ENCODE results near the gene FAM171A2.
A peak's percentile ranks its signal among the peaks of the same experiment; 100 is the strongest.

Gene FAM171A2

GRCh38 chr17:44389281-44389680, 25.6 kb upstream of the FAM171A2 start, which contains the start of gene ITGA2B:
TSS of gene ITGA2B (minus strand) at chr17:44389649. CDS start at chr17:44389473, 176 bp downstream.
- no peaks in the 10 kb centered on the region for H3K36me3 Mint-ChIP-seq
- H3K4me1 Mint-ChIP-seq = peaks cover 14% of the 10 kb centered on the region
- no peak within 1 kb of the TSS for H3K4me3 Mint-ChIP-seq
- H3K9me3 Mint-ChIP-seq = no peaks in the 10 kb centered on the region
- no peak for DNase-seq
- H3K27ac Mint-ChIP-seq = no peak within 1 kb of the TSS
- H3K27me3 Mint-ChIP-seq = peaks cover 47% of the 10 kb centered on the region
- CTCF ChIA-PET = interaction anchor here (1.4 to 1.5 kb wide), 2 partner anchors 13 to 58 kb away, joined by 3 read pairs; no protein-coding TSS in a partner anchor

- no peaks in the 10 kb centered on the region for H3K36me3 Mint-ChIP-seq
- peaks cover 15% of the 10 kb centered on the region for H3K4me1 Mint-ChIP-seq
- H3K9me3 Mint-ChIP-seq = no peaks in the 10 kb centered on the region
- CTCF ChIA-PET = interaction anchor here (0.6 kb wide), 1 partner anchor 178 kb away, joined by 3 read pairs; no protein-coding TSS in a partner anchor
- H3K4me3 Mint-ChIP-seq = no peak overlapping the region
- H3K27me3 Mint-ChIP-seq = peaks cover 62% of the 10 kb centered on the region
- H3K27ac Mint-ChIP-seq = no peak overlapping the region
- DNase-seq = no peak
Measured at GRCh38 chr17:44387804-44388203, 24.2 kb upstream of the FAM171A2 start.

- Mint-ChIP-seq H3K27ac (no peak overlapping the region), H3K27me3 (peaks cover 77% of the 10 kb centered on the region), H3K9me3 (no peaks in the 10 kb centered on the region), H3K4me3 (peak overlapping the region; percentile 69), H3K4me1 (peaks cover 15% of the 10 kb centered on the region), H3K36me3 (no peaks in the 10 kb centered on the region)
- CTCF ChIA-PET = interaction anchor here (2.2 kb wide), 1 partner anchor 137 kb away, joined by 12 read pairs; no protein-coding TSS in a partner anchor
- DNase-seq = no peak
Measured at GRCh38 chr17:44386182-44386525, 22.5 kb upstream of the FAM171A2 start.

- peaks cover 83% of the 10 kb centered on the region for H3K27me3 Mint-ChIP-seq
- H3K36me3 Mint-ChIP-seq = no peaks in the 10 kb centered on the region
- peaks cover 15% of the 10 kb centered on the region for H3K4me1 Mint-ChIP-seq
- CTCF ChIA-PET = interaction anchor here (1.3 to 2.2 kb wide), 2 partner anchors 10 to 138 kb away, joined by 3 to 12 read pairs; no protein-coding TSS in a partner anchor
- H3K27ac Mint-ChIP-seq = no peak overlapping the region
- no peaks in the 10 kb centered on the region for H3K9me3 Mint-ChIP-seq
- H3K4me3 Mint-ChIP-seq = peak overlapping the region; percentile 69
- peak; percentile 91 for DNase-seq
Measured at GRCh38 chr17:44385287-44386181, 21.9 kb upstream of the FAM171A2 start.

GRCh38 chr17:44384823-44385286, 21.2 kb upstream of the FAM171A2 start:
- Mint-ChIP-seq H3K36me3 (no peaks in the 10 kb centered on the region), H3K4me3 (peak overlapping the region; percentile 69), H3K27ac (no peak overlapping the region), H3K4me1 (peaks cover 15% of the 10 kb centered on the region), H3K9me3 (no peaks in the 10 kb centered on the region), H3K27me3 (peaks cover 87% of the 10 kb centered on the region)
- no peak for DNase-seq
- CTCF ChIA-PET = interaction anchor here (1.3 to 2.2 kb wide), 2 partner anchors 9 to 138 kb away, joined by 3 to 12 read pairs; no protein-coding TSS in a partner anchor

GRCh38 chr17:44384281-44384822, 20.7 kb upstream of the FAM171A2 start:
- H3K36me3 Mint-ChIP-seq = no peaks in the 10 kb centered on the region

GRCh38 chr17:44383861-44384260, 20.2 kb upstream of the FAM171A2 start:
- Mint-ChIP-seq H3K36me3 (no peaks in the 10 kb centered on the region), H3K27me3 (peaks cover 77% of the 10 kb centered on the region), H3K9me3 (no peaks in the 10 kb centered on the region), H3K4me3 (no peak overlapping the region), H3K27ac (no peak overlapping the region), H3K4me1 (peaks cover 9% of the 10 kb centered on the region)
- DNase-seq = no peak
- CTCF ChIA-PET = no interaction called here

More at GRCh38 chr17:44384281-44384822, 20.7 kb upstream of the FAM171A2 start:
- no peak for DNase-seq
- Mint-ChIP-seq H3K4me1 (peaks cover 11% of the 10 kb centered on the region), H3K27ac (no peak overlapping the region), H3K27me3 (peaks cover 82% of the 10 kb centered on the region), H3K9me3 (no peaks in the 10 kb centered on the region), H3K4me3 (peak overlapping the region; percentile 50)
- CTCF ChIA-PET = interaction anchor here (1.3 to 2.2 kb wide), 2 partner anchors 8 to 139 kb away, joined by 3 to 12 read pairs; no protein-coding TSS in a partner anchor

- Mint-ChIP-seq H3K9me3 (no peaks in the 10 kb centered on the region), H3K27me3 (peaks cover 80% of the 10 kb centered on the region), H3K4me3 (no peak overlapping the region), H3K27ac (no peak overlapping the region), H3K4me1 (peaks cover 9% of the 10 kb centered on the region), H3K36me3 (no peaks in the 10 kb centered on the region)
- no peak for DNase-seq
- CTCF ChIA-PET = no interaction called here
Measured at GRCh38 chr17:44383363-44383762, 19.7 kb upstream of the FAM171A2 start.

- CTCF ChIA-PET = no interaction called here
- H3K4me1 Mint-ChIP-seq = peaks cover 9% of the 10 kb centered on the region
- no peaks in the 10 kb centered on the region for H3K9me3 Mint-ChIP-seq
- no peaks in the 10 kb centered on the region for H3K36me3 Mint-ChIP-seq
- H3K27me3 Mint-ChIP-seq = peaks cover 80% of the 10 kb centered on the region
- no peak for DNase-seq
- no peak overlapping the region for H3K27ac Mint-ChIP-seq
- no peak overlapping the region for H3K4me3 Mint-ChIP-seq
Measured at GRCh38 chr17:44382917-44383316, 19.3 kb upstream of the FAM171A2 start.

- Mint-ChIP-seq H3K4me3 (no peak overlapping the region), H3K4me1 (peaks cover 9% of the 10 kb centered on the region), H3K9me3 (no peaks in the 10 kb centered on the region), H3K36me3 (no peaks in the 10 kb centered on the region), H3K27me3 (peaks cover 77% of the 10 kb centered on the region), H3K27ac (no peak overlapping the region)
- DNase-seq = no peak
- CTCF ChIA-PET = no interaction called here
Measured at GRCh38 chr17:44381810-44382305, 18.2 kb upstream of the FAM171A2 start.

GRCh38 chr17:44380767-44381166, 17.1 kb upstream of the FAM171A2 start:
- H3K27ac Mint-ChIP-seq = no peak overlapping the region
- no peaks in the 10 kb centered on the region for H3K9me3 Mint-ChIP-seq
- H3K4me1 Mint-ChIP-seq = peaks cover 6% of the 10 kb centered on the region
- no peaks in the 10 kb centered on the region for H3K36me3 Mint-ChIP-seq
- peaks cover 75% of the 10 kb centered on the region for H3K27me3 Mint-ChIP-seq
- no peak overlapping the region for H3K4me3 Mint-ChIP-seq
- no peak for DNase-seq
- CTCF ChIA-PET = no interaction called here

GRCh38 chr17:44379887-44380286, 16.2 kb upstream of the FAM171A2 start:
- Mint-ChIP-seq H3K4me3 (no peak overlapping the region), H3K9me3 (no peaks in the 10 kb centered on the region)
- CTCF ChIA-PET = no interaction called here

GRCh38 chr17:44378171-44378705, 14.6 kb upstream of the FAM171A2 start:
- H3K4me3 Mint-ChIP-seq = no peak overlapping the region
- no peaks in the 10 kb centered on the region for H3K9me3 Mint-ChIP-seq
- H3K27me3 Mint-ChIP-seq = peaks cover 70% of the 10 kb centered on the region
- H3K4me1 Mint-ChIP-seq = no peaks in the 10 kb centered on the region
- no peak for DNase-seq
- H3K36me3 Mint-ChIP-seq = no peaks in the 10 kb centered on the region
- CTCF ChIA-PET = no interaction called here
- no peak overlapping the region for H3K27ac Mint-ChIP-seq

More at GRCh38 chr17:44379887-44380286, 16.2 kb upstream of the FAM171A2 start:
- peaks cover 71% of the 10 kb centered on the region for H3K27me3 Mint-ChIP-seq
- no peak overlapping the region for H3K27ac Mint-ChIP-seq
- H3K4me1 Mint-ChIP-seq = peaks cover 5% of the 10 kb centered on the region
- H3K36me3 Mint-ChIP-seq = no peaks in the 10 kb centered on the region
- DNase-seq = no peak

GRCh38 chr17:44376779-44377178, 13.1 kb upstream of the FAM171A2 start:
- no peak overlapping the region for H3K27ac Mint-ChIP-seq
- H3K9me3 Mint-ChIP-seq = no peaks in the 10 kb centered on the region
- CTCF ChIA-PET = interaction anchor here (0.8 to 2.3 kb wide), 6 partner anchors 8 to 78 kb away, joined by 3 to 7 read pairs (median 4); partner anchors contain the start of genes FAM171A2 and ITGA2B
- H3K27me3 Mint-ChIP-seq = peaks cover 61% of the 10 kb centered on the region
- H3K4me1 Mint-ChIP-seq = no peaks in the 10 kb centered on the region
- no peaks in the 10 kb centered on the region for H3K36me3 Mint-ChIP-seq
- DNase-seq = no peak
- no peak overlapping the region for H3K4me3 Mint-ChIP-seq
